GM21528 (cell line): ENCODE results near the gene FAM193A.
"Not testable (repeated sequence)": the region's sequence is repeated elsewhere in the genome, so short reads cannot be mapped to it uniquely, and the experiment has no call there.

Source experiments
- ATAC-seq: cut with Tn5 transposase; IDR thresholded peaks from one replicate; pipeline ENCODE4 v1.9.1; 2021; ENCODE audit warnings: mild to moderate bottlenecking, moderate library complexity; ENCODE audit not compliant: unreplicated experiment, low FRiP score

The FAM193A gene

GRCh38 chr4:2712261-2712842, 175.9 kb downstream of the FAM193A start:
- no peak for ATAC-seq

DNA sequence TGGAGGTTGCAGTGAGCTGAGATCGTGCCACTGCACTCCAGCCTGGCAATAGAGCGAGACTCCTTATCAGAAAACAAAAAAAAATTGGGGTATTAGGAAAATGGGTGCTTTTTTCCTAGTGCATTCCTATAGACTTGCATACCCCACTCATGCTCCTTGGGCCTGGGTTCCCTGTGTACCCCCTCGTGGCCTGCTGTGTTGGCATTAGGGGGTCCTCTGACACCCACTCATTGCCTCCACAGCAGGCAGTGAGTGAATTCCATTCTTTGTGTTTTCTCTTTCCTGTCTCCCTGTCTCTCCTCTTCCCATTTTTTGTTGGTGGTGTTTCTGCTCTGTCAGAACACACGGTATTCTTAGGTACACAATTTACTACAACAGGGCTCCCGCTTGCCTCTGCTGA, 176.9 kb downstream of the FAM193A start:
- ATAC-seq = no peak

- no peak for ATAC-seq
Observed at GRCh38 chr4:2714061-2714770, 177.8 kb downstream of the FAM193A start.

- ATAC-seq = no peak
Observed at GRCh38 chr4:2714918-2715317, 178.5 kb downstream of the FAM193A start.

DNA sequence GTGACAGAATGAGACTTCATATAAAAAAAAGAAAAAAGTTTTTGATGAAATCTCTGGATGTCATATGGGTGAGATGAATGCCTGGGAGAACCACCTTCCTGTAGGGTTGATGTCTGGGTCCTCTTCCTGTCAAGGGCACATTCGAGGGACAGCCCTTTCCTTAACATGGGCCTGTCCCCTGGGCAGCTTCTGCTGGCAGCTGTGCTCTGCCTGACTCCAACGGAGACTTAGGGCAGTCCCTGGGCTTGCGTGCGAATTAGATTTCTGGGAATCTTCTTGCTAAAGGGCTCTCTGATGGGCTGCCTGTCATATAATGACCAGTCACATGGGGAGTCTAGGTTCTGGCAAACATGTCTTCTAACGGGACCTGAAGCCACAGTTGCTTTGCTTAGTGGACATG, 179.0 kb downstream of the FAM193A start:
- no peak for ATAC-seq

DNA sequence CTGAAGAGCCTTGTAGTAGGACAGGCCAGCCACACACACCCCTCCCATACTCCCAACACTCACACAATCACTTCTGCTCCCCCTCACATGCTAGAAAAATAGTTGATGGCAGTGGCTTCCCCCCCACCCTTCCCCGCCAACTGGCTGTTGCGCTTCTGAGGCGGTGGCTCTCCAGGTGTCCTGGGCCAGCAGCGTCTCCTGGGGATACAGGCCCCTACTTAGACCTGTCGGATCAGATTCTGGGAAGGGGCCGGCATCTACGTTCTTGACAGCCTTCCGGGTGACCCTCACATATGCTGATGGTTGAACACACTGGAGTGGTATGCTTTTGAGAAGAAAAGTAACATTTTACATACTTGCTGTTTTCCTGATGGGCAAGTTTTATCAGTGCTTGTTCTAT, 179.8 kb downstream of the FAM193A start:
- ATAC-seq = no peak

DNA sequence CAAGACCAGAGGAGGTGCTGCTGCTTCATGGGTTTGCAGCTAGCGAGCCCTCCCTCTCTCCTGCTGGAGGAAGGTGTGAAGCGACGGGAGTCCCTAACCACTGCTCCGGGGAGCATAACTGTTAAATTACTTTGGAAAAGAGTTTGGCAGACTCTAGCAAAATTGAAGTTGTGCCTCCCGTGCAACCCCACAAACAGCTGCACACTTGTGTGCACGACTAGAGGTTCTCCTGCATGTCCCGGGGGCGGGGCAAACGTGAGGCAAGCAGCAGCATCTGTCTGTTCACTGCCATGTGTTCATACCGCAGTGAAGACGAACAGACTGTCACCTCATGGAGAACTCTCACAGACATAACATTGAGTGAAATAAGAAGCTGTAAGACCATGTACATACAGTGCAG, 185.1 kb downstream of the FAM193A start:
- no peak for ATAC-seq

- no peak for ATAC-seq
Observed at GRCh38 chr4:2722033-2722432, 185.6 kb downstream of the FAM193A start.

- no peak for ATAC-seq
Observed at GRCh38 chr4:2723751-2724150, 187.3 kb downstream of the FAM193A start.

GRCh38 chr4:2725380-2725779, 188.9 kb downstream of the FAM193A start:
- ATAC-seq = no peak

DNA sequence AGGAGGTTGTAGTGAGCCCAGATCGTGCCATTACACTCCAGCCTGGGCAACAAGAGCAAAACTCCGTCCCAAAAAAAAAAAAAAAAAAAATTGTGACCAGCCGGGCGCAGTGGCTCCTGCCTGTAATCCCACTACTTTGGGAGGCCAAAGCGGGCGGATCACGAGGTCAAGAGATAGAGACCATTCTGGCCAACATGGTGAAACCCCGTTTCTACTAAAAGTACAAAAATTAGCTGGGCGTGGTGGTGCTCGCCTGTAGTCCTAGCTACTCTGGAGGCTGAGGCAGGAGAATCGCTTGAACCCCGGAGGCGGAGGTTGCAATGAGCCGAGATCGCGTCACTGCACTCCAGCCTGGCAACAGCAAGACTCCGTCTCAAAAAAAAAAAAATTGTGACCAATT, 190.4 kb downstream of the FAM193A start:
- not testable (repeated sequence) for ATAC-seq

DNA sequence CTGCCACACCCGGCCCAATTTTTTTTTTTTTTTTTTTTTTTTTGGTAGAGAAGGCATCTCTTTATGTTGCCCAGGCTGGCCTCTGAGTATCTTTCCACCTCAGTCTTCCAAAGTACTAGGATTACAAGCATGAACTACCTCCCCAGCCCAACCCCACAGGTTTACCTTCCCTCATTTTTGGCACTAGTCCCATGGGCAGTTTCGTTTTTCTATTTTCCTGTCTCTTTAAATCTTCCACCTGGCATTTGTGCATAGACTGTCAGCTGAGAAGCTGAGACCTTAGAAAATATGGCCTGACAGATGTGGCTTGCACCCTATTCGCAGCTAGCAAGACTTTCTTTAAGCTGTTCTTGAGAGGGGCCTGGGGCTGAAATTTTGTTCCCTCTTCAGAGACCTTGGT, 191.8 kb downstream of the FAM193A start:
- no peak for ATAC-seq

GRCh38 chr4:2728806-2729532, 192.5 kb downstream of the FAM193A start:
- ATAC-seq = no peak

GRCh38 chr4:2729533-2729875, 193.1 kb downstream of the FAM193A start:
- no peak for ATAC-seq

DNA sequence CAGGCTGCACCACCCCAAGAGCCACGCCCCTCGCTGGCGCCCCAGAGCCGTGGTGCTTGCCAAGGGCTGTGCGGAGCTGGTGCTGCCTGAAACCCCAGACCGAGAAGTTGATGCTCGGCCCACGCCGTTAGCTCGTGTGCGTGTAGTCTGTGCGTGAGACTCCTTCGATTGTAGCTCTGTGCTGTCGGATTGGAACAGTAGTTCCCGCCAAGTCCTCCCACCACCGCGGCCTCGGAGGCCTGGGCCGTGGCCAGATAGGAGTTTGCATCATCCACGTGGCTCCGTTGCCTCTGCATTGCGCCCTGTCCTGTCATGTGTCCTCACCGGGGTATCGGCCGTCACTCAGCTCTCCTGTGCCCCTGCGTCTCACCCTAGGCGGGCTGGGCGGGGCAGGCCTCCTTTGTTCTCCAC, 195.5 kb downstream of the FAM193A start:
- no peak for ATAC-seq

DNA sequence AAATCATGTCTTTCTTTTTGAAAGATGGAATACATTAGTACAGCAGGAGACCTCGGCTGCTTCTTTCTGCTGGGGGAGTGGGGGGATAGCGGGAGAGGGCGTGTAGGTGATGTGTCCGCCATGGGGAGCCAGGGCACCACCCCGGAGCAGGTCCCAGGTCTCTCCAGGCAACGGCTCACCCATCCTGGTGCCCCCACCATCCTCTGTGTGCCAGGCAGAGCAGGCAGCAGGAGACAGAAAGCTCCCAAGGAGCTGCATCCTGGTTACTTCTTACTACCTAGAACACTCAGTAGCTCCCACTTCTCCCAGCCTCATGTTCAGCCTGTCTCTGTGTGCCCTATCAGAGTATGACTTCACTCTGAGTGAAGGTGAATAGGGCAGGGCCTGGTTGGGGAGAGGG, 196.1 kb downstream of the FAM193A start:
- no peak for ATAC-seq

DNA sequence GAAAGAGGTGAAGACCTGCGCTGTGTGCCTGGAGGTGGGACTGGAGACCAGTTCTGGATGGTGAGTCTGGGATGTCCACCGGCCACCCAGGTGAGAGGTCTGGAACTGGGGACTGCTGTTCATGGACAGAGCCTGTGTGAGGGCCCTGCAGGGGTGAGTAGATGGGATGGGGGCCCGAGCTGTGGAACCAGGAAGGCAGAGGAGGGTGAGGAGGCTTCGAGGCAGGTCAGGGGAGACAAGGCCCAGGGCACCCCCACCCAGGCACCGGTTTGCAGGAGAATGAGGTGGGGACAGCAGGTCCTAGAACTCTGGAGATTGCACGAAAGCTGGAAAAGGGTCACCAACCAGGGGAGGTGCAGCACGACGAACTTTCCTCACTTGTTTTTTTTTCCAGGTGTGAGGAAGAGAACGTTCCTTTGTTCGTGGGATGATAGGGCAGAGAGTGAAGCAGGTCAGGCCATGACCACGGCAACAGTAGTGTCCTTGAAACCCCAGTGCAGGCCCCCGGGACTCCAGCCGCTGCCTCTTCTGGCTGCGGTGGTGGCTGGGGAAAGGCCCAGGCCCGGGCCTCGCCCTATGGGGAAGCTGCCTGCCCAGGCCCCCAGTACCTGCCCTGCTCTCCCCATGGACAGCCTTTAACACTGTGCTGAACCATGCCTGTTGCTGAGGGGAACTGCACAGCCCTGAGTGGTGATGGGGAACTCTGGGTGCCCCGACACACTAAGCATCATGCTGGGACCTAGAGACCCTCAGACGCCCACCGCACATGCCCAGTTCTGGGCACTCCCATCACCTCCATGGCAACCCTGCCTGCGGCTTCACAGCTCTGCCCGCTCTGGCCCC, 196.8 kb downstream of the FAM193A start:
- ATAC-seq = no peak

- ATAC-seq = no peak
Observed at GRCh38 chr4:2733844-2734574, 197.6 kb downstream of the FAM193A start.

GRCh38 chr4:2734612-2735011, 198.2 kb downstream of the FAM193A start:
- ATAC-seq = no peak

DNA sequence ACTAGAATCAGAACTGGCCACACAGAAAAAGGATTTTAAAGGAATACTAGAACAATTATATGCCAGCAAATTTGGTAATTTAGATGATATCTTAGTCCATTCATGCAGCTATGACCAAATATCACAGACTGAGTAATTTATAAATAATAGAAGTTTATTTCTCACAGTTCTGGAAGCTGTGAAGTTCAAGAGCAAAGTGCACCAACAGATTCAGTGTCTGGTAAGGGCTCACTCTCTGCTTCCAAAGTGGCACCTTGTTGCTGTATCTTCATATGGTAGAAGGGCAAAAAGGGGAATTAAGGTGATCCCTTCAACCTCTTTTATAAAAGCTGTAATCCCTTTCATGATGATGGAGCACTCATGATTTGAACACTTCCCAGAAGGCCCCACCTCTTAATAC, 199.4 kb downstream of the FAM193A start:
- no peak for ATAC-seq
